ENCODE measurements around the gene EEF1A2.

The EEF1A2 gene

DNA sequence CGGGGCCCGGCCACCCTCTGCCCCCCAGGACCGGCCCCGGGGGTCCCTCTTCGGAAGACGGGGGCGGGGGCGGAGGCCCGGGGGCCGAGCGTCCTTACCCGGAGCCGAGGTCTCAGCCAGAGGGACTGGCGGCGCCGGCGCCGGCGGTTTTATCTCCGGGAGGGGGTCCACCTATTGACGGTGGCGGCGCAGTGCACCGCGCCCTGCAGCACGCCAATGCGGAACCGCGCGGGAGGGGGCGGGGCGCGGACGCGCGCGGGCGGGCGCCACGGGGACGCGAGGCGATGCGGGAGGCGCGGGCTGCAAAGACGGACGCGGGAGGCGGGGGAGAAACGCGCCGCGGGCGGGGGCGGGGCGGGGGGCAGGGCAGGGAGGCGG is at the start of gene EEF1A2:
TSS of gene EEF1A2 (minus strand) at position 124 of the 378 bp plus-strand sequence. CDS start 1,320 bp downstream, outside the sequence.
- peak; percentile 42 for DNase-seq

- DNase-seq, result no peak
Measured at GRCh38 chr20:63548542-63548941, 49.7 kb upstream of the EEF1A2 start.

DNA sequence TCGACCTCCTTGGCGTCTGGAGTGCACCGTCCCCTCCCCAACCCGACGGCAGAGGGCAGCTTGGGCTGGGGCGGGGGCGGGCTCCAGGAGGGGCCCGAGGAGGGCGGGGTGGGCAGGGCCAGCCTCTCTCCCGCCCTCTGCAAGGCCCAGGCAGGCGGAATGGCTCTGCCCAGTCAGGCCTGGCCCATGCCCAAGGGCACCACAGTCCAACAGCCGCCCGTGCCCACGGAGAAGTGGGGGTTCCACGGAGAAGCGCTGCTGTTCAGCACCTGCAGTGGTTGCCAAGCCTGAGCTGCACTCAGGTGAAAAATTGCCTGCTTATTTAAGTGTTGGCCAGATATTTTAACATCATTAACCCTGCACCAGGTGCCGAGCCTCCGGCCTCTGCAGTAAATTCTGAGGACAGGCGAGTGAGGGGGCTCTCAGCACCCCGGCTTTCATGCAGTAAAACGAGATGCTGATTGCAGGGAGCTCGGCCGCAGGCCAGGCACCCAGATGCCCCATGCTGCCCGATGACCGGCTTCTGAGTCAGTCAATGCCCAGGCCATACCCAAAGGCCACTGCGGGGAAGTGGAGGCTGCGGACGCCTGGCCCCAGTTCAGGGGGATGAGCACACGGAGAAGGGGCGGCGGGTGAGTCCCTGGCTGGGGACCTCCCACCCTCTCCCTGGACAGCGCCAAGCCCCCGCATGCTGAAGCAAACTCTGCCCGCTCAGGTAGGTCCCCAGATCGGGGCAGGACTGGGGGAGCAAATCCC is 49.0 kb upstream of the EEF1A2 start, which contains the start of gene SRMS:
TSS of gene SRMS (minus strand) at position 25 of the 756 bp plus-strand sequence. CDS start 286 bp downstream, outside the sequence.
- no peak for DNase-seq

DNA sequence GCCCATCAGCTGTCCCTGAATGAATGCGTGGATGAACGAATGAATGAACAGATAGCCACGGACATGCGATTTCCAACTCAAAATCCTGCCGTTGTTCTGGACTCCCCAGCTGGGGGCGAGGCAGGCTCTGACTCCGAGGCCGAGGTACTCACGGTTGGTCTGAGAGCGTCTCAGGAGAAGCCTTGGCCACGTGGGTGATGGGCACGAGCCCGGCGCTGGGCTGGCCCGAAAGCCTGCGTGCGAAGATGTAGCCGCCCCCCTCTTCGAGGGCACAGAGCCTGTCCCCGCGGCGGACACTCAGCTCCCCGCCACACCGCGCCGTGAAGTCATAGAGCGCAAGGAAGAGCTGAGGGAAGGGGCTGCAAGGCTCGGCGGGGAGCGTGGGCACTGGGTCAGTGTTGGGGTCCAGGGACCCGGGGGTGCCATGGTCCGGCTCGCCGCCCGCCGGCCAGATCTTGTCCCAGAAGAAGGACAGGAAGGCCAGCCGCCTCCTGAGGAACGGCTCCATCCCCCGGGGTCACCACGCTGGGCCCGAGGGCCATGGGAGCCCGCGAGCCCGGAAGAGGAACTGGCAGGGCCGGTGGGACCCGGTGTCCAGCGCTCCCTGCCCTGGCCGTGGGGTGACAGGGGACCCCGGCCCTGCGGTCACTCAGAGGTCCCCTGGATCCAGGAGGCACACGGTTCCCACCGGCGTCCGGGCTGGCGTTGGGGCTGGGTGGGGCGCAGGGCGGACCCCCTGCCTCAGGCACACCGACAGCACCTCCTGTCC is 48.3 kb upstream of the EEF1A2 start:
- no peak for DNase-seq

DNA sequence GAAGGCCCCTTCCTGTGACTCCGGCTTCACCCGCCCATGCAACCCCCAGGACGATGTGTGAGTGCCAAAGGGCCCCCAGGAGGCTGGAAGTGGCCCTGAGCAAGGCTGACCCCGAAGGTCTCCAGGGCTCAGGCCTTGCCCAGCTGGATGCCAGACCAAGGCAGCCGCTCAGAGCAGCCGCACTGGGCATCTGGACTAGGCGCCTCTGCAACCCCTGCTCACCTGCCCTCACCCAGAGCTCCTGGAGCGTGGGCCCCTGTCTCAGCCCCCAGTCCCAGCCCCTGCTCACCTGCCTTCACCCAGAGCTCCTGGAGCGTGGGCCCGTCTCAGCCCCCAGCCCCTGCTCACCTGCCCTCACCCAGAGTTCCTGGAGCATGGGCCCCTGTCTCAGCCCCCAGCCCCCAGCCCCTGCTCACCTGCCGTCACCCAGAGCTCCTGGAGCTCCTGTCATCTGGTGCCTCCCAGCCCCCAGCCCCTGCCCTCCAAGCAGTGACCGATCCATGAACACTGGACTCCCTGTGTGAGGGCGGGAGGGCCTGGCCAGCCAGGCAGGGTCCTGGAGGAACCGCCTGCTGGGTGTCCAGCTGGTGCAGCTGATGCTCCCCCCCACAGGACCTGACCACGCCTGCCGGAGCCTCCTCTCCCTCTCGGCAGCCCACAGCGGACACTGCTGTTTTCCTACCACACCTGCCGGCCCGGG is 47.5 kb upstream of the EEF1A2 start:
- DNase-seq, result no peak

GRCh38 chr20:63545814-63546213 is 46.9 kb upstream of the EEF1A2 start:
- DNase-seq, result no peak

- no peak for DNase-seq
Measured at GRCh38 chr20:63544958-63545516, 46.2 kb upstream of the EEF1A2 start.

GRCh38 chr20:63544241-63544957 is 45.5 kb upstream of the EEF1A2 start:
- DNase-seq, result no peak

DNA sequence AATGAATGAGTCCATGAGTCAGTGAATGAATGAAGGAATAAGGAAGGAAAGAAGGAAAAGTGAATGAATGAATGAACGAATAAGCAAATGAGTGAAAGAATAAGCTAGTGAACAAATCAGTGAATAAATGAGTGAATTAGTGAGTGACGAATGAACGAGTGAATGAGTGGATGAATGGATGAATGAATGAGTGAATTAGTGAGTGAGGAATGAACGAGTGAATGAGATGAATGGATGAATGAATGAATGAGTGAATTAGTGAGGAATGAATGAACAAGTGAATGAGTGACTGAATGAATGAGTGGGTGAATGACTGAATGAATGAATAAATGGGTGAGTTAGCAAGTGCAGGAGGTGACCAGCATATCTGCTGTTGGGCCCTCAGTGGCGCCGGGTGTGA is 44.9 kb upstream of the EEF1A2 start:
- DNase-seq, result no peak

- DNase-seq, result no peak
Measured at GRCh38 chr20:63543131-63543530, 44.2 kb upstream of the EEF1A2 start.

GRCh38 chr20:63542696-63543095 is 43.8 kb upstream of the EEF1A2 start:
- no peak for DNase-seq

- no peak for DNase-seq
Measured at GRCh38 chr20:63542031-63542559, 43.2 kb upstream of the EEF1A2 start.

GRCh38 chr20:63541371-63541770 is 42.5 kb upstream of the EEF1A2 start:
- no peak for DNase-seq

DNA sequence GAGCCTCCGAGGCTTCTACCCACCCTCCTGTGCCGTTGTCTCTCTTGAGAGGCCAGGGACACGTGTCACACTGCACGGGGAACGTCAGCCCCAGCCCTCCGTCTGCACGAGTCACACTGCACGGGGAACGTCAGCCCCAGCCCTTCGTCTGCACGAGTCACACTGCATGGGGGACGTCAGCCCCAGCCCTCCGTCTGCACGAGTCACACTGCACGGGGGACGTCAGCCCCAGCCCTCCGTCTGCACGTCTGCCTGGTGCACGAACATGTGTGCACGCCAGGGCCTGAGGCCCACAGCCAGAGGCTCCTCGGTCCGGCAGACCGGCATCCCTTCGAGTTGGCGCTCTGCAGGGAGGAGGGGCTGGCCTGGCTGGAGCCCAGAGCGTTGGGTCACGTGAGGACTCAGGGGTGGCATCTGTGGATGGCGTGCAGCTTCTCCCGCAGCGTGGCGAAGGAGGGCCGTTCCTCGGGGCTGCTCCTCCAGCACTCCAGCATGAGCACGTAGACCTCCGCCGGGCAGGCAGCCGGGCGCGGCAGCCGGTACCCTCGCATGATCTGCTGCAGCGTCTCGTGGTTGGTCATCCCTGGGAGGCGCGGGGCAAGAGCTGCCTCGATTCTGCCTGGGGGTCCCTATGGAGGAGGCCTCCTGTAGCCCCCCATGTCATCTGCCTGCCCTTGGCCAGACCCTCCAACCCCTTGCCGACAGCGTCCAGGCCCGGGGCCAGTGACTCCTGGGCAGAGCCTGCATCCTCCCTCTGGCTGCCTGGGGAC is 41.7 kb upstream of the EEF1A2 start:
- DNase-seq, result no peak

- DNase-seq, result no peak
Measured at GRCh38 chr20:63539441-63540370, 40.8 kb upstream of the EEF1A2 start.

DNA sequence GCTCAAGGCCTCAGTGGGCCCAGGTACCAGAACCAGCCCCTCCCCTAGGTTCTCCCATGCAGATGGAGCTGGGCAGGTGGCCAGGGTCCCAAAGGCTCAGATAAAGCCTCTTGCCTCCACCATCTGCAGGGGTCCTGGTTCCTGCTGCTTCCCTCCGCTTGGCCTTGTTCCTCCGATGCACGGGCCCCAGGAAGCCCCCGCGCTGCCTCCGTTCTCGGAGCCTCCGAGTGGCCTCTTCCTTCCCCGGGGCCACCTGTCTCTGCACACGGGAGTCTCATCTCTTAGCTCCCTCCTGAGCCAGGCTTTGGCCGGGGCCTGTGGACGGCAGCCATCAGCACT is 40.2 kb upstream of the EEF1A2 start:
- DNase-seq, result no peak

DNA sequence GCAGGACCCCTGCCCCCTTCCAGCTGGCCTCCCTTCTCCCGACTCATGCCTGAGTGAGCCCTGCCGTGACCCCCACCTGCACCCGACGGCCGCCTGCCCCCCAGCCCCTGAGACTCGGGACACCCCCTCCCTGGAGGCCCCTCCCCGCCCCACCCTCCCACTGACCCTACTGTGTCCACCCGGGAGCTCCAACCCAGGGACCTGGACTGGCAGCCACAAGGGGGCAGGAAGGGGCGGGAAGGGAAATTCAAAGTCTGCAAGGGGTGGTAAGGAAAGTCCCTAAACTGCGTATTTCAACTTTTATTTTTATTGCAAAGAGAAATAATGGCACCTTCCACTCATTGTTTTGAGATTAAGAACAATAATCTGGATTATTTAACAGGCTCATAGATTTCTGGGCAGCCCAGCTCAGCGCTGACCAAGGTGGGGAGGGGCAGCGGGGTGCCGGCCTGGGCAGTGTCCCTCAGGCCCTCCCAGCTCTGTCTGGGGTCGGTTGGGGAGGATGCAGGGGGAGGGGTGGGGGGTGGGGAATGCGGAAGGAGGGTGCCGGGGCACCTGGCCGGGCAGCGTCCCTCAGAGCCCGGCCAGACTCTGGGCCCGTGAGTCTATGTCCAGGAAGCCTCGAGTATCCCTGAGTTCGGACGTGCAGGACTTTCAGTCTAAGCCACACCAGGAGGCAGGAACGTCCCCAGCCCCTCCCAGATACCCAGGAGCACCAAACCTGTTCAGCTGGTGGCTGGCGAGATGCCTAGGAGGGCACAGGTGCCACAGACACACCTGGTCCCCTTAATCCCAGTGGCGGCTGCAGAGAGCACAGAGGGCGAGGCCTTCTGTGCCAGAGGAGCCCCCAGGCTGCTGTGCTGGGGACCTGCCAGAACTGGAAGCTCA is 39.6 kb upstream of the EEF1A2 start:
- no peak for DNase-seq

DNA sequence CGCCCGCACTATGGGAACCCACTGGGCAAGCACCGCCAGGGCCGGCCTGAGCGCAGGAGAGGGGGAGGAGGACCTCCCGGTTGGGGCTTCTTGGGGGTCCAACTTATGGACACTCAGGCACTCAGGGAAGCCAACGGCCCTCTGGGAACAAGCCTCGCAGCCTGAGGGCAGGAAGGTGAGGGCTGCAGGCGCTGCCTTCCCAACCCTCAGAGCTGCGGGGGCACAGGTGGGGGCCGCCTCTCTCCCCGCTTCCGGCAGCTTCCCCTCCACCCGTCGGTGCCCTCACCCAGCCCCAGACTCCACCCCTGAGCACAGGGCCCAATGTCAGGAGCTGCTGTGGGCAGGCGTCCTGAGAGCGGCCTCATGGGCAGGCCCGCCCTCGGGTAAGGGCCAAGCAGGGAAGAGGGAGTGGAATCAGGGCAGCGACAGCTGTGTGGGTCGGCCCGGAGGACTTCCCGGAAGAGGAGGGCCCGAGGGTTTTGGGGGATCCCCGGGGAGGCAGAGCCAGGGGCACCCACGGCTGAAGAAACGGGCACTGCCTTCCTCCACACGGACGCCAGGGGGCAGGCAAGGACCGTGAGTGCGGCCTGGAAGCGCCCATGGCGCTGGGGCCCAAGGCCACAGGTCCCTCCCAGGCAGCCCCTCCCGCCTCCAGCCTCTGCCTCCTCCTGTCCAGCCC is 38.8 kb upstream of the EEF1A2 start:
- peak; percentile 92 for DNase-seq
